NB4 (cell line): ENCODE data around the gene SELENBP1.

Source experiments
- CTCF ChIP-seq: IDR thresholded peaks from one replicate; pipeline ENCODE4 v1.5.1; 2012; ENCODE audit warnings: low read depth, low read length
- POLR2A ChIP-seq: IDR thresholded peaks from 2 replicates; pipeline ENCODE4 v1.6.1; 2011; ENCODE audit warnings: mild to moderate bottlenecking; ENCODE audit not compliant: insufficient read length; ENCODE audit errors: extremely low read depth

DNA sequence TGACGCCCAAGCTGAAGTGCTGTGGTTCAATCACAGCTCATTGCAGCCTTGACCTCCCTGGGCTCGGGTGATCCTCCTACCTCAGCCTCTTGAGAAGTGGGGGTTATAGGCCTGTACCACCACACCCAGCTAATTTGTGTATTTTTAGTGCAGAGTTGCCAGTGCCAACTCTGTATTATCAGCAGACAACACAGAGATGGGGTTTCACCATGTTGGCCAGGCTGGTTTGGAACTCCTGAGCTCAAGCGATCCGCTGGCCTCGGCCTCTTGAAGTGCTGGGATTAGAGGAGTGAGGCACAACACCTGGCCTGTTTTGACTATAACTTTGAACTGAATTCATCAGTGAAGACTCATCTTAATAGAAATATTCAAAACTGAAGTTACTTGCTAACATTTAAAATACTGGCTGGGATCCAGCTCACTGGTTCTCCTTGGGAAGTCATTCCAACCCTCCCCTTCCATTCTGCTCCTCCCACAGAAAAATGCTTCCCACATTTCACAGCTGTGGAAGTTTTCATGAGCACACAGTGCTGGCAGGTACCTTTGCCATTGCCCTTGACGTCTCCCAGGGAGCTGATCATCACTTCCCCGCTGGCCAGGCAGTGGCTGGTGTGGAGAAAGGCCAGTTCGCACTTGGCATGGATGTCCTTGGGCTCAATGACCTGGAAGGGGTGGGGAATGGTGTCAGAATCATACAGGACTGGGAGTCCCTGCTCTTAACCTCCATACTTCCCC lies 4.7 kb downstream of the SELENBP1 start:
- TF ChIP-seq POLR2A (no peak), CTCF (no peak)
